ENCODE results near the gene UBA5. TPM values are rescaled to one million over a fixed set of nuclear protein-coding genes. Genes with fewer than 3 reads are reported as not detected.

UBA5 gene
- polyA plus RNA-seq, 1 donor (not counting 4 experiments of a cell fraction or from before 2014, with no cell fraction given), result 48.0 TPM

GRCh38 chr3:132661101-132661500 lies 972 bp downstream of the UBA5 start:
- H3K9me1 ChIP-seq (ENCODE audit: control insufficient read depth, extremely low read depth, insufficient read depth, low read length), result no peaks in the 10 kb centered on the region
- H2AFZ ChIP-seq (ENCODE audit: control insufficient read depth, low read length), result peak overlapping the region; percentile 94
- DNase-seq (ENCODE audit: low read depth, low spot score) (no peak), FAIRE-seq (no peak)
- no peak for TF ChIP-seq CTCF (optimal IDR thresholded peaks at IDR 0.05 in 1 of 3, IDR thresholded peaks at IDR 0.05 in 1 of 3, conservative IDR thresholded peaks at IDR 0.05 in 1 of 3; ENCODE audit: extremely low read depth in 1 of 3, insufficient read depth in 2 of 3, low read length in 3 of 3)
- peak overlapping the region; percentile 86 to 99 (median 98) for H3K4me3 ChIP-seq (ENCODE audit: control insufficient read depth in 2 of 3, extremely low read depth in 1 of 3, insufficient read depth in 2 of 3, low read depth in 1 of 3, low read length in 3 of 3)
- H3K4me1 ChIP-seq (ENCODE audit: control insufficient read depth, extremely low read depth, insufficient read depth, low read length), result peaks cover 14% of the 10 kb centered on the region
- dilution Hi-C loops (cut with MboI; ENCODE audit: extremely low pct_ligation_motif_present, low sequenced_read_pairs), result no loop called here
- H3K4me2 ChIP-seq (ENCODE audit: control insufficient read depth, extremely low read depth, insufficient read depth, low read depth, low read length), result peak overlapping the region; percentile 97
- H4K20me1 ChIP-seq (ENCODE audit: control insufficient read depth, extremely low read depth, insufficient read depth, low read length), result no peaks in the 10 kb centered on the region
- H3K27me3 ChIP-seq (ENCODE audit: control insufficient read depth, extremely low read depth, insufficient read depth, low read length), result no peaks in the 10 kb centered on the region
- peak overlapping the region; percentile 95 for H3K9ac ChIP-seq (ENCODE audit: control insufficient read depth, extremely low read depth, insufficient read depth, low read length)
- H3K36me3 ChIP-seq (ENCODE audit: control insufficient read depth in 2 of 2, extremely low read depth in 1 of 2, insufficient read depth in 2 of 2, low read length in 2 of 2), result no peaks in the 10 kb centered on the region
- H3K27ac ChIP-seq (ENCODE audit: control insufficient read depth, insufficient read depth, low read length), result peak overlapping the region; percentile 95
- no peaks in the 10 kb centered on the region for H3K9me3 ChIP-seq (ENCODE audit: control insufficient read depth, low read depth, low read length)
- peaks cover 61% of the 10 kb centered on the region for H3K79me2 ChIP-seq (ENCODE audit: control insufficient read depth, insufficient read depth, low read length)

GRCh38 chr3:132662212-132662611 lies 2.1 kb downstream of the UBA5 start:
- H3K36me3 ChIP-seq (ENCODE audit: control insufficient read depth in 2 of 2, extremely low read depth in 1 of 2, insufficient read depth in 2 of 2, low read length in 2 of 2), result no peaks in the 10 kb centered on the region
- dilution Hi-C loops (cut with MboI; ENCODE audit: extremely low pct_ligation_motif_present, low sequenced_read_pairs), result no loop called here
- H3K4me1 ChIP-seq (ENCODE audit: control insufficient read depth, extremely low read depth, insufficient read depth, low read length), result peaks cover 14% of the 10 kb centered on the region
- FAIRE-seq (no peak), DNase-seq (ENCODE audit: low read depth, low spot score) (no peak)
- peak overlapping the region; percentile 97 for H3K4me2 ChIP-seq (ENCODE audit: control insufficient read depth, extremely low read depth, insufficient read depth, low read depth, low read length)
- peaks cover 63% of the 10 kb centered on the region for H3K79me2 ChIP-seq (ENCODE audit: control insufficient read depth, insufficient read depth, low read length)
- TF ChIP-seq CTCF (optimal IDR thresholded peaks at IDR 0.05 in 1 of 3, IDR thresholded peaks at IDR 0.05 in 1 of 3, conservative IDR thresholded peaks at IDR 0.05 in 1 of 3; ENCODE audit: extremely low read depth in 1 of 3, insufficient read depth in 2 of 3, low read length in 3 of 3) (no peak), EZH2 (IDR thresholded peaks at IDR 0.05; ENCODE audit: low read length) (no peak)
- H3K9me3 ChIP-seq (ENCODE audit: control insufficient read depth, low read depth, low read length), result no peaks in the 10 kb centered on the region
- H4K20me1 ChIP-seq (ENCODE audit: control insufficient read depth, extremely low read depth, insufficient read depth, low read length), result no peaks in the 10 kb centered on the region
- no peak overlapping the region for H3K9ac ChIP-seq (ENCODE audit: control insufficient read depth, extremely low read depth, insufficient read depth, low read length)
- H3K27ac ChIP-seq (ENCODE audit: control insufficient read depth, insufficient read depth, low read length), result no peak overlapping the region
- H3K9me1 ChIP-seq (ENCODE audit: control insufficient read depth, extremely low read depth, insufficient read depth, low read length), result no peaks in the 10 kb centered on the region
- no peak overlapping the region for H2AFZ ChIP-seq (ENCODE audit: control insufficient read depth, low read length)
- H3K27me3 ChIP-seq (ENCODE audit: control insufficient read depth, extremely low read depth, insufficient read depth, low read length), result no peaks in the 10 kb centered on the region
- H3K4me3 ChIP-seq (ENCODE audit: control insufficient read depth in 2 of 3, extremely low read depth in 1 of 3, insufficient read depth in 2 of 3, low read depth in 1 of 3, low read length in 3 of 3), result peak overlapping the region in 2 of 3 experiments; percentile 98 to 99

Data from keratinocyte (primary cell).